Measurements from ENCODE around the gene PVALB.
A peak's percentile ranks its signal among the peaks of the same experiment; 100 is the strongest.
"Not testable (repeated sequence)": the region's sequence is repeated elsewhere in the genome, so short reads cannot be mapped to it uniquely, and the experiment has no call there.

Gene PVALB

GRCh38 chr22:36758792-36759271 is 58.0 kb downstream of the PVALB start:
- DNase-seq (ENCODE audit: low read depth in 4 of 4, low spot score in 1 of 4) = no peak

GRCh38 chr22:36757668-36758211 is 59.1 kb downstream of the PVALB start:
- DNase-seq (ENCODE audit: low read depth in 4 of 4, low spot score in 1 of 4) = peak; percentile 47 to 65 (median 54)

GRCh38 chr22:36756746-36757655 is 59.8 kb downstream of the PVALB start:
- DNase-seq (ENCODE audit: low read depth in 4 of 4, low spot score in 1 of 4) = no peak

DNA sequence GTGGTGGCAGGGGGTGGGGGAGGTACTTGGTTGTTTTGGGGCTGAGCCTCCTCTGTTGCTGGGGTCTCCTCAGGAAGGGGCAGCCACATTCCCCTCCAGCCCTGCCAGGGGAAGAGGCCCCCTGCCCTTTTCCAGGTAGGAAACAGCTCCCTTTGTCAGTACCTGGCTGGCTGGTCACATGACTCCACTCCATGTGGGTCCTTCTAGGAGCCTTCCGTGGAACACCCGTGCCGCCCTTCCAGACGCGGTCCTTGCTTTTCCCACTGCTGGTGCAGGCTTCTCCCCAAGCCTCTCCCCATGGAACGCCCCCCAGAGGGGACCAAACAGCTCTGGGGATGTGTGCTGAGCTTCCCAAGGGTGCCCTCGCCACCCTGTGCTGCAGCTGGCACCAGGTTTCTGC is 60.8 kb downstream of the PVALB start:
- DNase-seq (ENCODE audit: low read depth in 4 of 4, low spot score in 1 of 4) = no peak

DNA sequence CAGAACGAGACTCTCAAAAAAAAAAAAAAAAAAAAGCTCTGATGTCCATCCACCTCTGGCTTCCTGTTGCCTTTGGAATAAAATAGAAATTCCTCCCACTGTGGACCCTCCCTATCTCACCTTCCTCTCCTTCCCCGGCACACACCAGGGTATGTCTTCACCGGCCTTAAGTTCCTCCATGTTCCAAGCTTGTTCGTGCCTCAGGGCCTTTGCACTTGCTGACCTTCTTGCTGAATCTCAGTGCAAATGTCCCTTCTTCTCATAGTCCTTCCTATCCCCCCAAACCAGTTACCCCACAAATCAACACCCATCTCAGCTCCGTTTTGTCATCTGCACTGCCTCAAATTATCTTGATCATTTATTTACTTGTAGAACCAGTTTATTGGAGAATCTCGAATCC is 61.5 kb downstream of the PVALB start:
- no peak for DNase-seq (ENCODE audit: low read depth in 4 of 4, low spot score in 1 of 4)

DNA sequence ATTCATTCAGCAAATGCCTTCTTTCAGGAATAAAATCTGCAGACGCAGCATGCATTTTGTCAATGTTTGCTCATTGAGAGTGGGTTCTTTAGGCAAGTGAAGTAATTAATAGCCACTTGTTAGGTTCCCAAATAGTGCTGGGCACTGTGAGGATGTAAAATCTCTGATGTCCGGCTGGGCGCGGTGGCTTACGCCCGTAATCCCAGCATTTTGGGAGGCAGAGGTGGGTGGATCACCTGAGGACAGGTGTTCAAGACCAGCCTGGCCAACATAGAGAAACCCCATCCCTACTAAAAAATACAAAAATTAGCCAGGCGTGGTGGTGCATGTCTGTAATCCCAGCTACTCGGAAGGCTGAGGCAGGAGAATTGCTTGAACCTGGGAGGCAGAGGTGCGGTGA is 62.0 kb downstream of the PVALB start:
- DNase-seq (ENCODE audit: low read depth in 4 of 4, low spot score in 1 of 4) = not testable (repeated sequence)

DNA sequence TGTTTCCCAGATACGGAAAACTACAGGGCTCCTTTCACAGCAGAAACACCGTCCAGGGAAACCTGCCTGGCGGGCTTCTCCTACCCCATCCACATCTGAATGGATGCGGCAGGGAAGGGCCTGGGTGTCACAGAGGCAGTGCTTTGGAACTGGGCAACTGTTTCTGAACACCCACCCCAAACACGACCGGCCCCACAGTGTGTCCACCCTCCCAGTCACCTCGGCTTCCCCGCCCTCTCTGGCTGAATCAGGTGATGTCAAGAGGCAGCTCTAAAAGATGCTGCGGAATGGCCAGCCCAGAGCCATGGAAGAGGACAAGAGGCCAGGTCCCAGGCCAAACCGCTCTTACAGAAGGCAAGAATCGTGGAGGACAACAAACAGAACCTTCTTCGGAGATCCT is 62.9 kb downstream of the PVALB start:
- no peak for DNase-seq (ENCODE audit: low read depth in 4 of 4, low spot score in 1 of 4)

- no peak for DNase-seq (ENCODE audit: low read depth in 4 of 4, low spot score in 1 of 4)
Measured at GRCh38 chr22:36753120-36753802, 63.6 kb downstream of the PVALB start.

Data from stimulated activated CD4-positive, alpha-beta T cell treated with anti-CD3 and anti-CD28 coated beads, Interleukin-1b, Interleukin-23, amount 100 ng/mL, for 24 hours (primary cell).